Measurements from ENCODE around the gene GUCA1A.
A peak's percentile ranks its signal among the peaks of the same experiment; 100 is the strongest.
"Not testable (repeated sequence)": the region's sequence is repeated elsewhere in the genome, so short reads cannot be mapped to it uniquely, and the experiment has no call there.

GUCA1A gene

GRCh38 chr6:42147138-42147562, 26.0 kb upstream of the GUCA1A start:
- no peak for DNase-seq (ENCODE audit: low read depth)

GRCh38 chr6:42148058-42148457, 25.1 kb upstream of the GUCA1A start:
- no peak for DNase-seq (ENCODE audit: low read depth)

- DNase-seq (ENCODE audit: low read depth), result no peak
Measured at GRCh38 chr6:42150254-42150653, 22.9 kb upstream of the GUCA1A start.

- no peak for DNase-seq (ENCODE audit: low read depth)
Measured at GRCh38 chr6:42152024-42152423, 21.1 kb upstream of the GUCA1A start.

- not testable (repeated sequence) for DNase-seq (ENCODE audit: low read depth)
Measured at GRCh38 chr6:42152528-42153213, 20.5 kb upstream of the GUCA1A start.

GRCh38 chr6:42153921-42154320, 19.2 kb upstream of the GUCA1A start:
- no peak for DNase-seq (ENCODE audit: low read depth)

GRCh38 chr6:42154461-42155209, 18.5 kb upstream of the GUCA1A start:
- DNase-seq (ENCODE audit: low read depth), result no peak

- no peak for DNase-seq (ENCODE audit: low read depth)
Measured at GRCh38 chr6:42155293-42155692, 17.9 kb upstream of the GUCA1A start.

GRCh38 chr6:42156638-42157037, 16.5 kb upstream of the GUCA1A start:
- no peak for DNase-seq (ENCODE audit: low read depth)

- peak; percentile 66 for DNase-seq (ENCODE audit: low read depth)
Measured at GRCh38 chr6:42158011-42158410, 15.2 kb upstream of the GUCA1A start.

- no peak for DNase-seq (ENCODE audit: low read depth)
Measured at GRCh38 chr6:42158631-42159030, 14.5 kb upstream of the GUCA1A start.

GRCh38 chr6:42159431-42160024, 13.6 kb upstream of the GUCA1A start:
- DNase-seq (ENCODE audit: low read depth), result no peak

- DNase-seq (ENCODE audit: low read depth), result no peak
Measured at GRCh38 chr6:42162384-42162783, 10.8 kb upstream of the GUCA1A start.

- DNase-seq (ENCODE audit: low read depth), result no peak
Measured at GRCh38 chr6:42162812-42163211, 10.4 kb upstream of the GUCA1A start.

GRCh38 chr6:42163981-42164380, 9.2 kb upstream of the GUCA1A start:
- no peak for DNase-seq (ENCODE audit: low read depth)

- DNase-seq (ENCODE audit: low read depth), result peak; percentile 75
Measured at GRCh38 chr6:42165016-42165415, 8.1 kb upstream of the GUCA1A start.

GRCh38 chr6:42166444-42167141, 6.6 kb upstream of the GUCA1A start:
- peak; percentile 26 for DNase-seq (ENCODE audit: low read depth)

- DNase-seq (ENCODE audit: low read depth), result no peak
Measured at GRCh38 chr6:42168650-42169049, 4.5 kb upstream of the GUCA1A start.

GRCh38 chr6:42169780-42170179, 3.4 kb upstream of the GUCA1A start:
- DNase-seq (ENCODE audit: low read depth), result not testable (repeated sequence)

- no peak for DNase-seq (ENCODE audit: low read depth)
Measured at GRCh38 chr6:42171813-42172581, 1.2 kb upstream of the GUCA1A start.

- DNase-seq (ENCODE audit: low read depth), result no peak
Measured at GRCh38 chr6:42175860-42176259, 2.7 kb downstream of the GUCA1A start.

GRCh38 chr6:42176981-42177380, 3.8 kb downstream of the GUCA1A start:
- no peak for DNase-seq (ENCODE audit: low read depth)
